T1000 (cell line): ENCODE measurements around the gene DAZ2.
"Not testable (repeated sequence)": the region's sequence is repeated elsewhere in the genome, so short reads cannot be mapped to it uniquely, and the experiment has no call there.

Experiments
- DNase-seq: peaks from one replicate; lab custom pipeline; 2025; ENCODE audit warnings: mixed read lengths; lab: John Stamatoyannopoulos, UW

DAZ2 gene, protein sequence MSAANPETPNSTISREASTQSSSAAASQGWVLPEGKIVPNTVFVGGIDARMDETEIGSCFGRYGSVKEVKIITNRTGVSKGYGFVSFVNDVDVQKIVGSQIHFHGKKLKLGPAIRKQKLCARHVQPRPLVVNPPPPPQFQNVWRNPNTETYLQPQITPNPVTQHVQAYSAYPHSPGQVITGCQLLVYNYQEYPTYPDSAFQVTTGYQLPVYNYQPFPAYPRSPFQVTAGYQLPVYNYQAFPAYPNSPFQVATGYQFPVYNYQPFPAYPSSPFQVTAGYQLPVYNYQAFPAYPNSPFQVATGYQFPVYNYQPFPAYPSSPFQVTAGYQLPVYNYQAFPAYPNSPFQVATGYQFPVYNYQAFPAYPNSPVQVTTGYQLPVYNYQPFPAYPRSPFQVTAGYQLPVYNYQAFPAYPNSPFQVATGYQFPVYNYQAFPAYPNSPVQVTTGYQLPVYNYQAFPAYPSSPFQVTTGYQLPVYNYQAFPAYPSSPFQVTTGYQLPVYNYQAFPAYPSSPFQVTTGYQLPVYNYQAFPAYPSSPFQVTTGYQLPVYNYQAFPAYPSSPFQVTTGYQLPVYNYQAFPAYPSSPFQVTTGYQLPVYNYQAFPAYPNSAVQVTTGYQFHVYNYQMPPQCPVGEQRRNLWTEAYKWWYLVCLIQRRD

DNA sequence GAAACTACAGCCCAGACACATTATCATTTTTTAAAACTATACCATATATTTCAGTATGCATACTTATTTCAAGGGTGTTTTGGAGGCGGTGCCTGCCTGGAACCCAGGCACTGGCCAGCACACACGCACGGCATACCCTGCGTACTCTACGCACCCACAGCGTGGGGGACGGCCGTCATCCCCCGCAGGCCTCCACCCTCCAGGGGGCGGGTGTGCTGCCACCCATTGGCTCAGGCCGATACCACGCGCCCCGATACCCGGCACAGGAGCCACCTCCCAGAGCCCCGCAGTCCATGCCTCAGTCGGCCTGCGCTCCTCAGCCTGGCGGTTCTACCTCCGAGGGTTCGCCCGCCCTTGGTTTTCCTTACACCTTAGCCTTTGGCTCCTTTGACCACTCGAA, at the start of gene DAZ2:
Gene DAZ2, plus strand, starts transcription at position 301 of the 400 bp plus-strand sequence. CDS start 208 bp downstream, outside the sequence.
- DNase-seq, result not testable (repeated sequence)

DNA sequence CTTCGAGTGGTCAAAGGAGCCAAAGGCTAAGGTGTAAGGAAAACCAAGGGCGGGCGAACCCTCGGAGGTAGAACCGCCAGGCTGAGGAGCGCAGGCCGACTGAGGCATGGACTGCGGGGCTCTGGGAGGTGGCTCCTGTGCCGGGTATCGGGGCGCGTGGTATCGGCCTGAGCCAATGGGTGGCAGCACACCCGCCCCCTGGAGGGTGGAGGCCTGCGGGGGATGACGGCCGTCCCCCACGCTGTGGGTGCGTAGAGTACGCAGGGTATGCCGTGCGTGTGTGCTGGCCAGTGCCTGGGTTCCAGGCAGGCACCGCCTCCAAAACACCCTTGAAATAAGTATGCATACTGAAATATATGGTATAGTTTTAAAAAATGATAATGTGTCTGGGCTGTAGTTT, 20.4 kb upstream of the DAZ2 start, which contains the start of gene DAZ1:
Gene DAZ1, minus strand, starts transcription at position 101 of the 400 bp plus-strand sequence. CDS start 208 bp downstream, outside the sequence.
- DNase-seq, result not testable (repeated sequence)

DNA sequence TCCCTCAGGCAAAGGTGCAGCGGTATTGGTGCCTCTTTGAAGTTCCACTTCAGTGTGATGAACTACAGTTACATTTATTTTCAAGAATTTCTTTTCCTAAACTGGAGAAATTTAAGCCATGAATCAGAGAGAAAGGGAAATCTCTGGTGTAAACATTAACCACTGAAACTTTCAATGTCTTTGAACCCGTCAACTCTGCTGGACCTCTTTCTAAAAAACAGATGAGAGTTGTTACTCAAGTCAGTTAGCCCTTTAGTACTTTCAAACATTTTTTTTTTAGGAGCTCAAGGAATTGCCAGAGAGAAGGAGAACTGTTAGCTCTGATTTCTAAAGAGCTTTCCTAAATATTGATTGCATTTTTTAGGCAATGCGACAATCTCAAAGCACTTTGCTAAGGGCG, 11.9 kb upstream of the DAZ2 start:
- DNase-seq, result not testable (repeated sequence)

DNA sequence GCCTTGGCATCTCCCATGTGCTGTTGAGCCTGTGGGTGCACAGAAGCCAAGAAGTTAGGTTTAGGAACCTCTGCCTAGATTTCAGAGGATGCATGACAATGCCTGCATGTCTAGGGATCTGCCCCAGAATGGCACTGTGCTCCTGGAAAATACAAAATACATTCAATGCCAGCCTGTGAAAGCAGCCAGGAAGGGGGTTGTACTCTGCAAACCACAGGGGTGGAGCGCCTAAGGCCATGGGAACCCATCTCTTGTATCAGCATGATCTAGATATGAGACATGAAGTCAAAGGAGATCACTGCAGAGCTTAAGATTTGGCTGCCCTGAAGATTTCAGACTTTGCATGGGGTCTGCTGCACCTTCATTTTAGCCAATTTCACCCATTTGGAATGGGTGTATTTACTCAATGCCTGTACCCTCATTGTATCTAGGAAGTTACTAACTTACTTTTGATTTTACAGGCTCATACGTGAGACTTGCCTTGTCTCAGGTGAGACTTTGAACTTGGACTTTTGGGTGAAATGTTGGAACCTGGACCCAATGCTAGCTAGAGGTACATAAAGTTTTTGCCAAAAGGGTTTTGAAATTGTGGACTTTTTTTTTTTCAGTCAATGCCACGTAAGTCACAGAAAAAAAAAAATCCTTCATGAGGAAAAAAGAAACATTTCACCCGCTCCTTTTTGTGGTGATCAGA, 9.4 kb upstream of the DAZ2 start:
- not testable (repeated sequence) for DNase-seq

DNA sequence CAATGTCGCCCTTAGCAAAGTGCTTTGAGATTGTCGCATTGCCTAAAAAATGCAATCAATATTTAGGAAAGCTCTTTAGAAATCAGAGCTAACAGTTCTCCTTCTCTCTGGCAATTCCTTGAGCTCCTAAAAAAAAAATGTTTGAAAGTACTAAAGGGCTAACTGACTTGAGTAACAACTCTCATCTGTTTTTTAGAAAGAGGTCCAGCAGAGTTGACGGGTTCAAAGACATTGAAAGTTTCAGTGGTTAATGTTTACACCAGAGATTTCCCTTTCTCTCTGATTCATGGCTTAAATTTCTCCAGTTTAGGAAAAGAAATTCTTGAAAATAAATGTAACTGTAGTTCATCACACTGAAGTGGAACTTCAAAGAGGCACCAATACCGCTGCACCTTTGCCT, 8.7 kb upstream of the DAZ2 start:
- not testable (repeated sequence) for DNase-seq
